HG02943 (cell line): ENCODE data around the gene BRIP1.
"Not testable (repeated sequence)": the region's sequence is repeated elsewhere in the genome, so short reads cannot be mapped to it uniquely, and the experiment has no call there.

Experiments used
- ATAC-seq: cut with Tn5 transposase; IDR thresholded peaks from one replicate; pipeline ENCODE4 v1.9.1; 2021; ENCODE audit warnings: mild to moderate bottlenecking, low read depth, moderate library complexity; ENCODE audit not compliant: unreplicated experiment

BRIP1 gene

DNA sequence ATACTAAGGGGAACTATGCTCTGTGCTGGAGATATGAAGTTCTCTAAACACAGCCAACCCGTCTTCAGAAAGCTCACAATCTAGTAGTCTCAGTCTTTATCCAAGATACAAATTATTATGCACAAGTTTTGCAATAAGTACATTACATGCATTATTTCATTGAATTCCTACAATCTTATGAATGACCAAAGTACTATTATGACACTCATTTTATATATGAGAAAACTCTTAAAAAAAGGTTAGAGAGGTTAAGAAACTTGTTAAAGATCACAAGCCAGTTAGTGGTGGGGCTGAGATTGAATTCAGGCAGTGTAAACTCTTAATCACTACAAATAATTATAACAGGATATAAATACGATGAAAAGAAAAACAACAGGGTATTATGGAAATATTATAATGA lies 4.7 kb upstream of the BRIP1 start:
- ATAC-seq, result no peak

DNA sequence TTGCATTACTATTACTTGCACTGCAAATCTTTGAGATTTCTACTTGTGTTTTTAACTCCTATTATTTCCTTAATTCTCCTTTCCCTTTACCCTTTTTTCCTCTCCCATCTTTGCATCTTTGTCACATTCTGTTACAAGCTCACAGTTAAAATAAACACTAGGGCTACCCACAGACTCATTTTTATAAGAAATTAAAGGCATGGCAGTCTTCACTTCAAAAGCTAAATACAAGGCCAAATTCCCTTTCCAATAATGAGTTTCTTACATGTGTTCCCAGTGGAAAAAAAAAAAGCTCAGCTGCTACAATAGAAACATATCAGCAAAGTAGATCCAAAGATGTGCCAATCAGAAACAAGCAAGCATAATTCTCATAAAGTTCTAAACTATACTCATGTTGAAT lies 3.7 kb upstream of the BRIP1 start:
- no peak for ATAC-seq

DNA sequence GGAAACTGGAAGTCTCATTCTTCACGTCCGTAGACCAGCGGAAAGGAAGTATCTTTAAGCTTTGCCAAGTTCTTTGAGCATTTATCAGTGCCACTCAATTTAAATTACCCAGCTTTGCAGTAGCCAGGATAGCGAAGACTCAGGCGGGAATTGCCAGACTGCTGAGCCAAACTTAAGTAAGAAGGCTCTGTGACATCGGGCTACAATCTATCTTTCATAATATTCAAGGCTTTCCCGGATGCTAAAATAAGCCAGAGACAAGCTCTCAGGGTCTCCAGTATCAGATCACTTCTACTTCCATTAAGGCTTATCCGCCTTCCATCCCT lies 436 bp upstream of the BRIP1 start:
- no peak for ATAC-seq

DNA sequence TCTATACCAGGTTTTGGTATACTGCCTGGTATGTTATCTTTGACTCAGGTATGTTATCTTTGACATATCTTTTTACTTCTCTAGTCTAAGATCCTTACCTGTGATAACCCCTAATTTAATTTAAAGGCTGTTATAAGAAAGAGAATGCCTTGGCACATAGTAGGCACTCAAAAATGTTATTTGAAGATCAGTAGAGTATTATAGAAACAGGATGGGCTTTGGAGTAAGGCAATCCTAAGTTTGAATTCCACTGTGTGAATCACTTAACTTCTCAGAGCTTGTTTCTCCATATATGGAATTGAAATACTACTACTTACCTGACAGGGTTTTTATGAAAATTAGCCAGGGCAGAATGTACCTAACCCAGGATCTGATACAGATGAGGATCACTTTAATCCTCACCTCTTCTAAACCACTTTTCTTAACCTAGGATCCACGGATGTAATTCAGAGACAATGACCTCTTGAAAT lies 1.2 kb downstream of the BRIP1 start:
- ATAC-seq, result no peak

DNA sequence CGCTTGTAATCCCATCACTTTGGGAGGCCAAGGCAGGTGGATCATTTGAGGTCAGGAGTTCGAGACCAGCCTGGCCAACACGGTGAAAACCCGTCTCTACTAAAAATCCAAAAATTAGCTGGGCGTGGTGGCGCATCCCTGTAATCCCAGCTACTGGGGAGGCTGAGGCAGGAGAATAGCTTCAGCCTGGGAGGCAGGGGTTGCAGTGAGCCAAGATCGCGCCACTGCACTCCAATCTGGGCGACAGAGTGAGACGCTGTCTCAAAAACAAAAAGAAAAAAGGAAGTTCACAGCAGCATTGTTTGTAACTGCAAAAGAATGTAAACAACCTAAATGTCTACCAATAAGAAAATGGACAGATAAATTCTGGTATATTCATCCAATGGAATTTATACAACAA lies 2.9 kb downstream of the BRIP1 start:
- ATAC-seq, result not testable (repeated sequence)

DNA sequence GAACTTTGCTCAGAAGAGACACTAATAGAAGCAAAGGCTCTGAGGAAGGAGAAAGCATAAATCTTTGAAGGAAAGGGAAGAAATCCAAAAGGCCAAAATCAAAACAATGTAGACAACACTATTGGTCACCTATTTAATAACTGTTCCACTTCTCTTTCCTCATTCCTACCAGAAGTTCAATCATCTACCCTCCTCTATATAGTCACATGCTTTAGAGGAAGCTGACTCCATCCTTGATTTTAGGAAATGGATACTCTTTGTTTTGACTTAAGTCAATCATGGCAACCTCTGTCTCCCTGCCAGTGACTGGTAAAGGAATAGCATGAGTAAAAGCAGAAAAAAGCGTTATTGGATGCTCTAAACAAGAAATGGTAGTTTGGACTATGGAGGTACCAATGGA lies 7.3 kb downstream of the BRIP1 start:
- no peak for ATAC-seq

DNA sequence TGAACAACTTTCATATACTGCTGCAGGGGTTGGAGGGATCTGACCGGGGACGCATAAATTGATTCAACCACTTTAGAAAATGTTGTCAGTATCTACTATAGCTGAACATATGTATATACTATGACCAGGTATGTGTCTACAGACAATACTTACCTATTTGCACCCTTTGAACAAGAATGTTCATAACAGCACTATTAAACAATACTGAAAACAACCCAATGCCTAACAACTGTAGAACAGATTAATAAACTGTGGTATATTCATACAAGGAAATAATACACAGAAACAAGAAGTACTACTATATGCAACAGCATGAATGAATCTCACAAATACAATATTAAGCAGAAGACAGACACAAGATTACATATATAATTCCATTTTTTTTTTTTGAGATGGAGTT lies 10.5 kb downstream of the BRIP1 start:
- no peak for ATAC-seq

DNA sequence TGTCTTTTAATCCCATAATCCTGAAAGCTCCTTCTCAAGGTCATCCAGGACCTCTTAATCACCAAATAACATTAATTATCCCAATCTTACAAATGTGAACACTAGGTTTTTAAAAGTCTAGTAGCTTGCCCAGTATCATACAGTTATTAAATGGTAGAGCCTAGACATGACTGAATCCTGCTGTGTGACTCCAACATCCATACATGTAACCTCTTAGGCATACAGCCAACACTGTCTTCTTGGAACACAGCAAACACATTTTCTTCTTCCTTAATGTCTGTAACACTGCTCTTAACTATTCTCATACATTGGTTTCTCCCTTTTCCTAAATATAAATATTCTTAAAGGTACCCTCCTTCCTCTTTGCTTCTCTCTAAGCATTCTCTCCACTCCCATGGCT lies 13.7 kb downstream of the BRIP1 start:
- no peak for ATAC-seq

DNA sequence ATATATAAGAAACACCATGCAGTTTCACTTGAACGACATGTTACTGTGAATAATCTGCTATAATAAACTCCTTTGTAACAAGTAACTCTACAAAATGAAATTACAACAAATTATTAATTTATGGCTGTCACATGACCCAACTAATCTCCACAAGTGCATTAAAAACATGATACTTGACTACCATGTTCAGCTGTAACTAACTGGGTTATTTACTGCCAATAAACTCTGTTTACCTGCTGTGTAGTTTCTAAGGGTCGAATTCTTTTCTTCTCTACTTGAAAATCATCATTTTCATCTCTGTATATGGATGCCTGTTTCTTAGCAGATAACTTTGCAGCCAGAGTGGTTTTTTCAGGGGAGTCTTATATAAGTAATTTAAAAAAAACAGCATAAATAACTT lies 14.4 kb downstream of the BRIP1 start:
- no peak for ATAC-seq

DNA sequence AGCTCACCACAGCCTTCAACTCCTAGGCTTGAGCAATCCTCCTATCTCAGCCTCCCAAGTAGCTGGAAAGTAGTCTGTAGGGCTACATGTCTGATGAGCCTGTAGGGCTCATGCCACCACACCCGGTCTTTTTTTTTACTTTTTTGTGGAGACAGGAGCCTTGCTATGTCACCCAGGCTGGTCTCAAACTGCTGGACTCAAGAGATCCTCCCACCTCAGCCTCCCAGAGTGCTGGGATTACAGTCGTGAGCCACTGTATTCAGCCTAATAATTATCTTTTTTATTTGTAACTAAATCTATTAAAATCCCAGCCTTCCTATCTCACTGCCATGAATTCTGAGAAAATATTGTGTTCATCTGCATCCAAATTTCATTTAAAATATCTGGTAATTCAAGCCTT lies 15.1 kb downstream of the BRIP1 start:
- ATAC-seq, result no peak

DNA sequence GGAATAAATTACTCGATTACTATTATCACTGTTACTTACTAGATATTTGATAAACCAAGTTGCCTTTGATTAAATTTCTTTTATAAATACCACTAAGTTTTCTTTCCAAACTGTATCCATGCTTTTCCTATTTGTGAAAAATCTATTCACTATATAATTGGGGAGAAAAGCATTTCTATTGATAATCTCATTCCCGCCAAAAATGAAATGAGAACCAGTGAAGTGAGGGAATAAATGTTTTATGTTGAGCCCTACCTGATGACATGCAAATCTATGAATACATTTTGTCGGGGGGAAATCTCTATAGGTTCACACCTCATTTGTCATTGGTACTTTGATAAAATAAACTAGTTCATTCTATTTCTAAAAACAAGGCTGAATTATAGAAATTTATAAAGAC lies 15.7 kb downstream of the BRIP1 start:
- no peak for ATAC-seq

DNA sequence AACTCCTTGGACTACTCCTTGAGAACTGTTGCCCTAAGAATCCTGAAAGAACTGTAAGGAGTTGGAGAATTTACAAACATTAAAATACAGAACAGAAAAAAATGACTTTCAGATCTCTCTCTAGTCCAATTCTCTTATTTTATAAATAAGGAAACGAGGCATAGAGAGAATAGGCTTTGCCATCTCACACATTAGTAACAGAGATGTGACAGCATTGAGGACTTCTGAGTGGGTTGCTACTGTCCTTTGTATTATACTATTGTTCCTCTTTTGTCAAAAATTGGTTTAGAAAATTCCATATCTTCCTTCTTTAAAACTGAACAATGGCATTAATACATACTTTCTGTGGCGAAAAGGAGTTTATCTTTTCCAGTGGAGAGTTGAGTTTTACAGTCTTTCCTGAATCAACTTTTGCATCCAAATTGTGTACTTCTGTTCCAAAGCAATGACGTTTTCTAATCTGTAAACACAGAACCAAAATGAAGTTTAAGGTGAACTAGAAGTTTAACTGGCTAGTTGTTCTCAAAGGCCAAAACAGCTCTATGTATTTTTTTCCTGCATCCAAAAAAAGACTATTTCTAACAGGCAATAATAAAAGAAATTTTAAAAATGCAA lies 16.5 kb downstream of the BRIP1 start:
- no peak for ATAC-seq

DNA sequence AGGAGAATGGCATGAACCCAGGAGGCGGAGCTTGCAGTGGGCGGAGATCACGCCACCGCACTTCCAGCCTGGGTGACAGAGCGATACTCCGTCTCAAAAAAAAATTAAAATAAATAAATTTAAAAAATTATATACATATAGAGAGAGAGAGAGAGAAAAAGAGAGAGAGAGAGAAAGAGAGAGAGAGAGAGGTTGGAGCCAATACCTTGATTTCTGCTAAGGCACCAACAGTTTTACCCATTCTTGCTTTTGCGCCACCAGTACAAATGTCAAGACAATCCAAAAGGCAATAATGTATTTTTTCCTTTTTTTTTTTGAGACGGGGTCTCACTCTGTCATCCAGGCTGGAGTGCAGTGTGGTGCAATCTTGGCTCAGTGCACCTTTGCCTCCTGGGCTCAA lies 17.2 kb downstream of the BRIP1 start:
- no peak for ATAC-seq

DNA sequence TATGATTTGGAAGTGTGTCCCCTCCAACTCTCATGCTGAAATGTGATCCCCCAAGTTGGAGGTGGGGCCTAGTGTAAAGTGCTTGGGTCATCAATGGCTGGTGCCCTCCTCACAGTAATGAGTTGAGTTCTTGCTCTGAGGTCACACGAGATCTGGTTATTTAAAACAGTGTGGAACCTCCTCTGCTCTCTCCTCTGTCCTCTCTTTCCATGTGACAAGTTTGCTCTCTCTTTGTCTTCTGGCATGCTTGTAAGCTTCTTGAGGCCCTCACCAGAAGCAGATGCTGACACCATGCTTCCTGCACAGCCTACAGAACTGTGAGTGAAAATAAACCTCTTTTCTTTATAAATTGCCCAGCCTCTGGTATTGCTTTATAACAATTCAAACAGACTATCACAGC lies 19.9 kb downstream of the BRIP1 start:
- ATAC-seq, result no peak

DNA sequence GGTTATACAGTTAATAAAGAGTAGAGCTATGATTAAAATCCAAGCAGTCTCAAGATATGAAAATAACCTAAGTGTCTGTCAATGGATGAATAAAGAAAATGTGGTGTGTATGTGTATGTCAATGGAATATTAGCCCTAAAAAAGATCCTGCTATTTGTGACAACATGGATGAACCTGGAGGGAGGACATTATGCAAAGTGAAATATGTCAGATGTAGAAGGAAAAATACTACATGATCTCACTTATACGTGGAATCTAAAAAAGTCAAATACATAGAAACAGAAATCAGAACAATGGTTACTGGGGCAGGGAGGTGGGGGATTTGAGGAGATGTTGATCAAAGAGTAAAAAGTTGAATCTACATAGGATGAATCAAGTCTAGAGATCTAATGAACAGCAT lies 20.4 kb downstream of the BRIP1 start:
- ATAC-seq, result no peak

DNA sequence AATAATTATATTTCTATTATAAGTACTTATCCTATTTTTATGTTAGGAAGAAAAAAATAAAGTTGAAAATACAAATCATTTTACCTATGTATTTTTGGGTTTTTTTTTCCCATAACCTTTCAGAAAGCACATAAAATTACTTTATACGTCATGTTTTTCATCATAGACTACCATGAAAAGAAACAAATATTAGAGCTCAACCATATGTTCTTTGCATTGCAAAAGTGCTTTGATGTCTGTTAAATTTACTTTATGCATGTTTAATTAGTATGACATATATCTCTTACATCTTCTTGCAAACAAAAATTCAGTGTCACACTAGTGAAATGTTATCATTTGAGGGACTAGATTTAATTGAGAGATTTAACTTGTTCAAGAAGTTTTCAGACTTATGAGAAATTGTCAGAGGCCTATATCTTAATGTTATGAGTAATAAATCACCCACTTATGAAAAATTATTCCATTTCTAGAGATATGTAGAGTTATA lies 24.0 kb downstream of the BRIP1 start:
- ATAC-seq, result no peak

DNA sequence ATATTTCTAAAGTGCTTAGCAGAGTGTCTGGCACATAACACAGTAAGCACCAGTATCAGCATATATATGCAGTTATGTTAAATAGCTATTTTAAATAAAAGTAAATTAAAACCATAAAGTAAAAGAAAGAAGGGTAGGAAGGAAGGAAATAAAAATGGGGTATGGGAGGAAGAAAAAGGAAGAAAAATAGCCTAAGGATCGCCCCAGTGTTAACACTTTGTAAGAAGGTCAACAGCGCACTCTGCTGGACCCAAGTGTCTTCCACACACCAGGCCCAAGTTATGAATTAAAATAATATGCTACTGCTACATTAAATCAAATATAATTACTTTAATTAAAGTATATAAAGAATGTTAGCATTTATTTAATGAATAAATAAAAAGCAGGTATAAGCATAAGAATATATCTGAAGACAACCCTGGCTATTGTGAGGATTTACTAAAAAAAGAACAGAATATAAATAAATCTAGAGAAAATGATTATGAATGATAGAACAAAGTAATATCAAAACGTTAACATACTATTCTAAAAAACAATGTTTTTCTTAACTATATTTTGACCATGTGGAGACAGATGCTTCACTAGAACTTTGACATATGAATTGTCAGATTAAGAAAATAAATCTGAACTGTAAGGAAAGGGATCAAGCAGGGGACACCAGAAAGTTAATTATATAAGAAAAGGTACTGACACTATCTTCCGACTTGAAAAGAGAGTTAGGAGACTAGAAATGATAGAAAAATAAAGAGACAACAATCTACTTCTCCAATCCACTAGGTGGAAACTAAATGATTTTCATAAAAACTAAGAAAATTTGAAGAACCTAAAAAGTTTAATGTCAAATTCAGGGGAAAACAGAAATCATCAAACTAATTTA lies 25.9 kb downstream of the BRIP1 start:
- no peak for ATAC-seq

DNA sequence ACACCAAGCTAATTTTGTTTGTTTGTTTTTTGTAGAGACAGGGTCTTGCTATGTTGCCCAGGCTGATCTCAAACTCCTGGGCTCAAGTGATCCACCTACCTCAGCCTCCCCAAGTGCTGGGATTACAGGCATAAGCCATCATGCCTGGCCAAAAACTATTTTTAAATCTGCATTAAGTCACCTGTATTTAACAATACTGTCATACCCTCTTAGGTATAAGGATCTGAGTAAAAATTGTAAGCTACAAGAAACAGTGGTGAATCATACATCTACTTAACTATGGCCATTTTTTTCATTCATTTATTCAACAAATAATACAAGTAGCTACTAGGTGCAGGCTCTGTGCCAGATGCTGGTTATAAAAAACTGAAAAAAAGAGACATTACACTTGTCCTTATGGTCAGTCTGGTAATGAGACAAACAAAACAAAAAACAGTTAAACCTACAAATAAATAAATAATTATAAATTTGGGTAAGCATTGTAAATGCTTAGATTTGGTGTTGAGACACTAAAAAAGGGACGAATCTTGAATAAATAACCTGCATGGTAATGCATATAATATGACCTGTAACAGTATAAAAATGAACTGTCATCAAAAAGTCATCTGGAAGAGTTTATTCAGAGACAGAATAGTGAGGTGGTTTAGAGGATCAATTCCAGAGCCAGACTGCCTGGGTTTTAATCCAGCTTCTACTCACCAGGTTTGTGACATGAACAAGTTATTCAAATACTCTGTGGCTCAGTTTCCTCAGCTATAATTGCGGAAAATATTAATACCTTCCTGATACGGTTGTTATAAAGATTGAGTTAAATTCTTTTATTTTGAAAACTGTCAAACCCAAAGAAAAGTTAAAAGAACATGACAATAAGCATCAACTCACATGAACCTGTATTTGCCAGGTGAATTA lies 26.8 kb downstream of the BRIP1 start:
- ATAC-seq, result no peak

DNA sequence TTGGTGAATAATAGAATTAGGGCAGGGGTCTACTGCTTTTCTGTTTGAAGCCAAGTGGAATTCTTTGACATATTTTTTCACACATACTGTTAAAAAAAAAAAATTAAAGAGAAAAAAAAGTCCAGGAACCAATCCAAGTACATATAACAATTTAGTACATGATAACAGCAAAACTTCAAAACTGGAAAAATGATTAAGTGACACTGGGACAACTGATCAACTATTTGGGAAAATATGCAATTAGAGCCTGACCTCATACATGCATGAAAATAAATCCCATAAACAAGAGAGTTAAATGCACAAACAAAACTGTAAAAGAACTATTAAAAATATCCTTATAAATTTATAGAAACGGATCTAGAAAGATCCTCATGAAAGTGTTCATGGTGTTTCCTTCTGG lies 27.7 kb downstream of the BRIP1 start:
- no peak for ATAC-seq

DNA sequence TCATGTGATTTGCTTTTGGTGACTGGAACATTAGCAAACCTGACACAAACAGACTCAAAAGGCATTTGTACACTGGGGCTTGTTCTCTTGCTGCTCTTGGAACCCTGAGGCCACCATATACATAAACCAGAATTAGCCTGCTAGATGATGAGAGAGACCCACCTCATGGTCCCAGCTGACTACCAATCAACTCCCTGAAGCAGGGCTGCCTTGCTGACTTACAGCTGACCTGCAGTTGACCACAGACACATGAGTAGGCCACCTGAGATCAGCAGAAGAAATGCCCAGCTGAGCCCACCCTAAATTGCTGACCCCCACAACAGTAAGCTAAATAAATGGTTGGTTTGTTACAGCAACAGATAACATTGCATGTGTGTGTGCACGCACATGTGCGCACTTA lies 28.7 kb downstream of the BRIP1 start:
- ATAC-seq, result no peak

DNA sequence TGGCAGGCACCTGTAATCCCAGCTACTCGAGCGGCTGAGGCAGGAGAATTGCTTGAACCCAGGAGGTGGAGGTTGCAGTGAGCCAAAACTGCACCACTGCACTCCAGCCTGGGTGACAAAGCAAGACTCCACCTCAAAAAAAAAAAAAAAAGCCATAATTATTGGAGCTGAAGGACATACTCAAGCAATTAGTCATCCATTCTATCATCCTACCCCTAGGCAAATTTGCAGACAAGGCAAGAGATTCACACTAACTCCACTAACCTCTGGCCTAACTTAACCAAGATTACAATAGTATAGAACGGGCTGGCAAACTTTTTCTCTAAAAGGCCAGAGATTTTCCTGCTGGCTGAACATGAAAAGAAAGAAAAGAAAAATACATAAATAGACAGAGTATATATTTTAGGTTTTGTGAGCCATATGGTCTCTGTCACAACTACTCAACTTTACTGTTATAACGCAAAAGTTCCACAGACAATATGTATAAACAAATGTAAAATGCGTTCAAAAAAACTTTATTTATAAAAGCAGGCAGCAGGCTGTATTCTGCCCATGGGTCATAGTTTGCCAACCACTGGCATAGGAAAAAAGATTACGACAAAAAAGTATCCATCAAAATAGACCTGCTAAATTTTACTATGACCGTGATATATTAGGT lies 29.7 kb downstream of the BRIP1 start:
- no peak for ATAC-seq
